ENCODE results near the gene KIF17.

Gene KIF17

GRCh38 chr1:20717452-20718342 is at the start of gene KIF17:
Gene KIF17, minus strand, starts transcription at chr1:20718007. Its CDS starts 301 bp downstream, at chr1:20717706.
- peak; percentile 29 for DNase-seq

GRCh38 chr1:20767271-20767670 is 49.5 kb upstream of the KIF17 start:
- DNase-seq, result no peak

GRCh38 chr1:20763417-20763816 is 45.6 kb upstream of the KIF17 start:
- DNase-seq, result no peak

- no peak for DNase-seq
Observed at GRCh38 chr1:20760322-20760721, 42.5 kb upstream of the KIF17 start.

- no peak for DNase-seq
Observed at GRCh38 chr1:20753589-20753988, 35.8 kb upstream of the KIF17 start.

- DNase-seq, result no peak
Observed at GRCh38 chr1:20751462-20751990, 33.7 kb upstream of the KIF17 start.

- DNase-seq, result no peak
Observed at GRCh38 chr1:20742671-20743070, 24.9 kb upstream of the KIF17 start.

GRCh38 chr1:20740781-20741180 is 23.0 kb upstream of the KIF17 start:
- DNase-seq, result no peak

GRCh38 chr1:20739225-20739624 is 21.4 kb upstream of the KIF17 start:
- no peak for DNase-seq

GRCh38 chr1:20735581-20736111 is 17.8 kb upstream of the KIF17 start:
- DNase-seq, result no peak

GRCh38 chr1:20733360-20733975 is 15.7 kb upstream of the KIF17 start:
- no peak for DNase-seq

- DNase-seq, result no peak
Observed at GRCh38 chr1:20732588-20733359, 15.0 kb upstream of the KIF17 start, which contains the start of gene SH2D5. Gene SH2D5, minus strand, starts transcription at chr1:20732703. Its CDS starts 4,659 bp downstream, at chr1:20728044.

GRCh38 chr1:20732071-20732587 is 14.3 kb upstream of the KIF17 start:
- peak; percentile 34 for DNase-seq

- no peak for DNase-seq
Observed at GRCh38 chr1:20731057-20731991, 13.5 kb upstream of the KIF17 start.

GRCh38 chr1:20730690-20731056 is 12.9 kb upstream of the KIF17 start:
- no peak for DNase-seq

GRCh38 chr1:20729990-20730689 is 12.3 kb upstream of the KIF17 start:
- no peak for DNase-seq

- DNase-seq, result no peak
Observed at GRCh38 chr1:20729155-20729931, 11.5 kb upstream of the KIF17 start.

GRCh38 chr1:20728371-20729154 is 10.8 kb upstream of the KIF17 start:
- no peak for DNase-seq

- DNase-seq, result no peak
Observed at GRCh38 chr1:20727746-20728316, 10.0 kb upstream of the KIF17 start.
